Measurements from ENCODE around the gene MAGOHB.

The MAGOHB gene

DNA sequence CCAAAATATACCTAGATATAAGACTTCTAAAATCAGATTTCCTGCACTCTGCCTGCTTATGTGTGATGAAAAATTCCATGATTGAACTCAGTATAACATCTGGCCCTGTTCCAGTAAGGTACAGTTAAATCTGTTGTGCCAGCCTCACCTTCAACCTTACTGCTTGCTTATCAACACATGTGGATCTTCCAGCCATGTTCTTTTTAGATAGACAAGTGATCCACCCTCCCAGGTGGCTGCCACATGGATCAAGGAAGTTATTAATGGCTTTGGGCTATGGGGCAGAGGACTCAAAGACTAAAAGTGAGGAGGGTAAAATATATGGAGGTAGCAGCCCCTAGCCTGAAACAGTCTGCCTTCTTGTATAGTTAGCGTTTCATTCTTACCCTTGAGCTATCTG, 25.3 kb upstream of the MAGOHB start:
- TF ChIP-seq, protein P1, sequence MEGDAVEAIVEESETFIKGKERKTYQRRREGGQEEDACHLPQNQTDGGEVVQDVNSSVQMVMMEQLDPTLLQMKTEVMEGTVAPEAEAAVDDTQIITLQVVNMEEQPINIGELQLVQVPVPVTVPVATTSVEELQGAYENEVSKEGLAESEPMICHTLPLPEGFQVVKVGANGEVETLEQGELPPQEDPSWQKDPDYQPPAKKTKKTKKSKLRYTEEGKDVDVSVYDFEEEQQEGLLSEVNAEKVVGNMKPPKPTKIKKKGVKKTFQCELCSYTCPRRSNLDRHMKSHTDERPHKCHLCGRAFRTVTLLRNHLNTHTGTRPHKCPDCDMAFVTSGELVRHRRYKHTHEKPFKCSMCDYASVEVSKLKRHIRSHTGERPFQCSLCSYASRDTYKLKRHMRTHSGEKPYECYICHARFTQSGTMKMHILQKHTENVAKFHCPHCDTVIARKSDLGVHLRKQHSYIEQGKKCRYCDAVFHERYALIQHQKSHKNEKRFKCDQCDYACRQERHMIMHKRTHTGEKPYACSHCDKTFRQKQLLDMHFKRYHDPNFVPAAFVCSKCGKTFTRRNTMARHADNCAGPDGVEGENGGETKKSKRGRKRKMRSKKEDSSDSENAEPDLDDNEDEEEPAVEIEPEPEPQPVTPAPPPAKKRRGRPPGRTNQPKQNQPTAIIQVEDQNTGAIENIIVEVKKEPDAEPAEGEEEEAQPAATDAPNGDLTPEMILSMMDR (IDR thresholded peaks at IDR 0.05; ENCODE audit: low read depth, low read length): no peak
- no peak for DNase-seq (ENCODE audit: extremely low read depth, low read depth)

DNA sequence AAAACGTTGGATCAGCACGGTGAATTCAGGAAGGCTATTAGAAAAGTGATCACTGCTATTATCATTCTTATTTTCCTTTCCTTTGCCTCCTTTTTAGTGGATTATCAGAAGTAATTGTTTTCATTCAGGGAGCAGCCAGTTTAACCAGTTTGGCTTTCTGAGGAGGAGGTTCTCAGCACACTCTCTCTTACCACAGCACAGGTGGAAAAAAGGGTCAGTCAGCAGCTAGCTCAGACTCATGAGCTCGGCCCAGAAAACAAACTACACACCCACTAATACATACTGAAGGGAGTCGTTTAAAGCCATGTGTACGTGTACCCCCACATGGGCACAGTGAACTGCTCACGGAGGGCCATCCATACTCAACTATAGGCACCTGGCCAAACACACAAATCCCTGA, 23.2 kb upstream of the MAGOHB start:
- TF ChIP-seq, protein P1 (IDR thresholded peaks at IDR 0.05; ENCODE audit: low read depth, low read length): no peak
- no peak for DNase-seq (ENCODE audit: extremely low read depth, low read depth)

DNA sequence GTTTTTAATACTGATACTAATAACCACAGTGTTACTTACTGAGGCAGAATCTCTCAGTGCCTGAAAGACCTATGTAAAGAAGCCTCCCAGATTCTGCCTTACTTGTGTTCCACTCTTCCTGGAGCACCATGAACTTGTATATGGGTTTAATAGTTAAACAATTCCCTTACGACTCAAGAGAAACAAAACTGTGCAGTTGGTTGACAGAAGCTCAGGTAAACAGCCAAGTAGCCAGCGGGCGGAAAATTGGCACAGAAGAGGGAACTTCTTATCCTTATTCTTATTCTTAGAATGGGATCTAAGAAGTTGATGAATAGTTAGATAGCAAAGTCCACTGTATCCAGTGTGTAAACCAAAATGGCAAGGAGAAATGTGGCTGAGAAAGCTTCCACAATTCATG, 22.7 kb upstream of the MAGOHB start:
- TF ChIP-seq, protein P1 (IDR thresholded peaks at IDR 0.05; ENCODE audit: low read depth, low read length): no peak

DNA sequence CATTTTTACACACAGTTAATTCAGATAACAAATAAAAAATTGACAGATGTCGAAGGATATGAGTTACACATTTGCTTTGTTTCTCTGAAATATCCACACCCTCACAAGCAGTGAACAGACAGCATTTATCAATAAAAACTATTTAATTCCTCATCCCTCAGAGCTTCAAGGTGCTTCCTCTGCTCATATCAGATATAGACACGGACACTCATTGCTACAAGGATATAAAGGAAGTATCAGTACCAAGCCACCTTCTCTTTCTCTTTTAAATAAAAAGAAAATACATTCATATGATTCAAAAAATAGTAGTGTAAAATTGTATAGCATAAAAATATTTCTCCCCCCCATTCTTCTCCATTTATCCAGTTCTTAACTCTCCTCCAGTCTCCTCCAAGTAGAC, 21.9 kb upstream of the MAGOHB start:
- no peak for DNase-seq (ENCODE audit: extremely low read depth, low read depth)
- TF ChIP-seq, protein P1 (IDR thresholded peaks at IDR 0.05; ENCODE audit: low read depth, low read length): no peak

More for the DNA sequence above, 22.7 kb upstream of the MAGOHB start:
- no peak for DNase-seq (ENCODE audit: extremely low read depth, low read depth)

DNA sequence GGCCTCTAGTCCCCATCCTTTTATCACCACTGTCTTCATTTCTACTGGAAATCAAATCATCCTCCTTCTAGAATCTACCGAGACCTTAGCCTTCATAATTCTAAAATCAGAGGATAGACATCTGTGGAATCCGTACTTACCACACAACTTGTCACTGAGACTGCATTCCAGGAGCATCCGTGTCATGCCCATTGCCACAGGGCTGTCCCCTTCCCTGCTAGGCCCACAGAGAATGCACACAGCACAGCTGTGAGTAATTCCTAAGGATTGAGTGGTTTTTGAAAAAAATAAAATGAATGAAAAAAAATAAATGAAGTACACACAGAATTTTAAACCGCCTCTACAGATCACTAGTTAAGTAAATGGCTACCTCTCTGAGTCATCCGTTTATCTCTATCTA, 21.0 kb upstream of the MAGOHB start:
- no peak for DNase-seq (ENCODE audit: extremely low read depth, low read depth)
- TF ChIP-seq, protein P1 (IDR thresholded peaks at IDR 0.05; ENCODE audit: low read depth, low read length): no peak

DNA sequence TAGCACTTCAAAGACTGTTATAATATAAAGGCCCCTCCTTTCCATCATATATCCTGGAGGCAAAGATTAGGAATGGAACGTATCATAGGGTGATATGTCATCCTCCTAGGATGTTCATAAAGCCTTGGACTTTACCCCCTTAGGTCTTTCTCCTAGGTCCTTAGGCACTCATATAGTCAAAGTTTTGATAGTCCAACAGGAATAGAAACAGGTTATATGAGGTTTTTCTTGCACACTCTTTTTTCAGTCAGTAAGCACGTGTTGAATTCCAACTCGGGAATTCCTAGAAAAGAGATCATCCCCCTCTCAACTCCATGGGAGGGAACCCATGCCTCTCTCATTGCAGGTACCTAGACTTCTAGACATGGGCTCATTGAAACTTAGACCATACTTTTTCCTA, 20.1 kb upstream of the MAGOHB start:
- TF ChIP-seq, protein P1 (IDR thresholded peaks at IDR 0.05; ENCODE audit: low read depth, low read length): no peak

DNA sequence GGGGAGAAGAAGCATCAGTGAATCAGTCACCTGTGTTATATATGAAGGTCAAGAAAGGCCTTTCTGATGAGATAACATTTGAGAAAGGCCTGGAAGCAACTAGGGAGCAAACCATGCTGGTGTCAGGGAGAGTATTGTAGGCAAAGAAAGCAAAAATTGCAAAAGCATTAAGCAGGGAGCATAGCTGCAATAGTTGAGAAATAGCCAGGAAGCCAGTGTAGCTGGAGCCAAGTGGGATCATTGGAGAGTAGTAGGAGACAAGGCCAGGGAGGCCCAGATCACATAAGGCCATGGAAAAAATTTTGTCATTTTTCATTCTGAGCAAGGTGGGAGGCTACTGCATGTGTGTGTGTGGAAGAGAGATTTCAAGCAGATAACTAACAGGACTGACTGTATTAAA, 18.8 kb upstream of the MAGOHB start:
- TF ChIP-seq, protein P1 (IDR thresholded peaks at IDR 0.05; ENCODE audit: low read depth, low read length): no peak
- DNase-seq (ENCODE audit: extremely low read depth, low read depth): no peak

More for the DNA sequence above, 20.1 kb upstream of the MAGOHB start:
- DNase-seq (ENCODE audit: extremely low read depth, low read depth): no peak

Measured in AG09319 (cell line).